ENCODE data around the gene FGD5. TPM values are rescaled to one million over a fixed set of nuclear protein-coding genes. Genes with fewer than 3 reads are reported as not detected.

FGD5 gene
- total RNA-seq, 1 donor from 2014 or later, result 294 TPM

GRCh38 chr3:14811684-14812083 is 7.1 kb upstream of the FGD5 start:
- Mint-ChIP-seq H3K27me3 (ENCODE audit: unreplicated experiment) (peaks cover 24% of the 10 kb centered on the region), H3K27ac (ENCODE audit: unreplicated experiment) (peak overlapping the region; percentile 96), H3K4me1 (ENCODE audit: unreplicated experiment) (peaks cover 71% of the 10 kb centered on the region), H3K9me3 (ENCODE audit: unreplicated experiment) (no peaks in the 10 kb centered on the region), H3K36me3 (ENCODE audit: low read depth, unreplicated experiment) (peaks cover 42% of the 10 kb centered on the region), H3K4me3 (ENCODE audit: unreplicated experiment) (peak overlapping the region; percentile 99)
- no peak for TF ChIP-seq CTCF (IDR thresholded peaks at IDR 0.05; ENCODE audit: unreplicated experiment)
- DNase-seq (ENCODE audit: low spot score), result peak; percentile 30

DNA sequence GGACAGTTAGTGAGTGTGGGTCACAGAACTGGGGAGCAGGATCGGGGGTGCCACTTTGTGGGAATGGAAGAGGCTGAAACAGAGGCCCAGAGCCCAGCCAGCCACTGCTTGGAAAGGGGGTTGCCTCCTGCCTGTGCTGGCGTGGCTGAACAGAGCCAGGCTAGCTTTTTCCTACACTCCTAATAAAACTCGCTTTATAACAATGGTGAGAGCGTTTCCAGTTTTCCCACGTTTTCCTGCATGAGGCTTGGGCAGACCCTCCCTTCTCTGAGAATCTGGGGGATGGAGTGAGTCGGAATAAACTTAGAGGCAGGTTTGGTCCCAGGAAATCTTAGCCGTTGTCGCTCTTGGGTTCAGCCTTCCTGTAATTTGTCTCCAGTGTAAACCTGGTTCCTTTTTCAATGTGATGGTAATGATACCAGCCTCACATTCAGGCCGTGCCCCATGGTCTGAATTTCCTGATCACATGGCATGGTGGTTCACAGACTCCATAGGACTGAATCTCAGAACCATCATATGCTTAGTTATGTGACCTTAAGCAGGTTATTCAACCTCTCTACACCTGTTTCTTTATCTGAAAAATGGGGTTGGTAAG is 6.5 kb upstream of the FGD5 start:
- Mint-ChIP-seq H3K27me3 (ENCODE audit: unreplicated experiment) (peaks cover 23% of the 10 kb centered on the region), H3K36me3 (ENCODE audit: low read depth, unreplicated experiment) (peaks cover 43% of the 10 kb centered on the region), H3K4me1 (ENCODE audit: unreplicated experiment) (peaks cover 67% of the 10 kb centered on the region), H3K9me3 (ENCODE audit: unreplicated experiment) (no peaks in the 10 kb centered on the region), H3K27ac (ENCODE audit: unreplicated experiment) (peak overlapping the region; percentile 96), H3K4me3 (ENCODE audit: unreplicated experiment) (peak overlapping the region; percentile 99)
- no peak for TF ChIP-seq CTCF (IDR thresholded peaks at IDR 0.05; ENCODE audit: unreplicated experiment)
- no peak for DNase-seq (ENCODE audit: low spot score)

GRCh38 chr3:14814411-14814871 is 4.3 kb upstream of the FGD5 start:
- peaks cover 73% of the 10 kb centered on the region for H3K4me1 Mint-ChIP-seq (ENCODE audit: unreplicated experiment)
- no peaks in the 10 kb centered on the region for H3K9me3 Mint-ChIP-seq (ENCODE audit: unreplicated experiment)
- TF ChIP-seq CTCF (IDR thresholded peaks at IDR 0.05; ENCODE audit: unreplicated experiment), result no peak
- H3K27me3 Mint-ChIP-seq (ENCODE audit: unreplicated experiment), result peaks cover 28% of the 10 kb centered on the region
- no peak for DNase-seq (ENCODE audit: low spot score)
- peaks cover 61% of the 10 kb centered on the region for H3K36me3 Mint-ChIP-seq (ENCODE audit: low read depth, unreplicated experiment)
- peak overlapping the region; percentile 2 for H3K27ac Mint-ChIP-seq (ENCODE audit: unreplicated experiment)
- no peak overlapping the region for H3K4me3 Mint-ChIP-seq (ENCODE audit: unreplicated experiment)

GRCh38 chr3:14816359-14816758 is 2.4 kb upstream of the FGD5 start:
- TF ChIP-seq CTCF (IDR thresholded peaks at IDR 0.05; ENCODE audit: unreplicated experiment), result no peak
- Mint-ChIP-seq H3K36me3 (ENCODE audit: low read depth, unreplicated experiment) (peaks cover 79% of the 10 kb centered on the region), H3K27ac (ENCODE audit: unreplicated experiment) (no peak overlapping the region), H3K27me3 (ENCODE audit: unreplicated experiment) (peaks cover 22% of the 10 kb centered on the region), H3K4me3 (ENCODE audit: unreplicated experiment) (peak overlapping the region; percentile 73), H3K4me1 (ENCODE audit: unreplicated experiment) (peaks cover 72% of the 10 kb centered on the region), H3K9me3 (ENCODE audit: unreplicated experiment) (no peaks in the 10 kb centered on the region)
- DNase-seq (ENCODE audit: low spot score), result no peak

DNA sequence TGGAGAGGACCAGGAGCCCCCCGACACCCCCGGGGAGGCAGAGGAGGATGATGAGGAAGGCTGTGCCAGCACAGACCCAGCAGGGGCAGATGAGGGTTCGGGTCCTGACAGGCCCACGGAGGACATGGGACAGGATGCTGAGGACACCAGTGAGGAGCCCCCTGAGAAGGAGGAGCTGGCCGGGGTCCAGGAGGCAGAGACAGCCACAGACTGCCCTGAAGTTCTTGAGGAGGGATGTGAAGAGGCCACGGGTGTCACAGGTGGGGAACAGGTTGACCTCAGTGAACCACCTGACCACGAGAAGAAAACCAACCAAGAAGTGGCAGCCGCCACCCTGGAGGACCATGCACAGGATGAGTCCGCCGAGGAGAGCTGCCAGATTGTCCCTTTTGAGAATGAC is 909 bp downstream of the FGD5 start:
- DNase-seq (ENCODE audit: low spot score), result no peak
- H3K4me1 Mint-ChIP-seq (ENCODE audit: unreplicated experiment), result peaks cover 68% of the 10 kb centered on the region
- peaks cover 59% of the 10 kb centered on the region for H3K36me3 Mint-ChIP-seq (ENCODE audit: low read depth, unreplicated experiment)
- H3K4me3 Mint-ChIP-seq (ENCODE audit: unreplicated experiment), result peak overlapping the region; percentile 21
- TF ChIP-seq CTCF (IDR thresholded peaks at IDR 0.05; ENCODE audit: unreplicated experiment), result no peak
- peaks cover 7% of the 10 kb centered on the region for H3K27me3 Mint-ChIP-seq (ENCODE audit: unreplicated experiment)
- H3K9me3 Mint-ChIP-seq (ENCODE audit: unreplicated experiment), result no peaks in the 10 kb centered on the region
- no peak overlapping the region for H3K27ac Mint-ChIP-seq (ENCODE audit: unreplicated experiment)

Measured in endothelial cell (in vitro differentiated cells).